Spleen (tissue), 7 donors: ENCODE data around the gene SLC12A3.

Experiments used
- POLR2AphosphoS5 ChIP-seq, 3 donors: sonication (generic); formaldehyde crosslinking; IDR thresholded peaks; one replicate each; pipeline ENCODE4 v1.5.1; 2017; ENCODE audit warnings: antibody characterized with exemption in 3 of 3
- TF ChIP-seq, protein P1 (sequence below), 11 experiments: fragments of 200-600 bp in 7 of 11; fragments of 450-650 bp in 4 of 11; sonication (generic) in 4 of 11; IDR thresholded peaks in 8 of 11; conservative IDR thresholded peaks in 3 of 11; 1 replicate in 7 of 11; 2 replicates in 4 of 11; pipeline versions ENCODE4 v1.4.0 to v1.8.0; 2016 to 2021; ENCODE audit warnings: antibody characterized with exemption in 11 of 11, inconsistent platforms in 4 of 11, mild to moderate bottlenecking in 1 of 11
- donor health status: DM: no; HTN: no; CAD: no; lungs with moderate emphysema.
- donor health status: DM: no; HTN: no; CAD: no.
- donor health status: DM: no; HTN: no; CAD: no.

DNA sequence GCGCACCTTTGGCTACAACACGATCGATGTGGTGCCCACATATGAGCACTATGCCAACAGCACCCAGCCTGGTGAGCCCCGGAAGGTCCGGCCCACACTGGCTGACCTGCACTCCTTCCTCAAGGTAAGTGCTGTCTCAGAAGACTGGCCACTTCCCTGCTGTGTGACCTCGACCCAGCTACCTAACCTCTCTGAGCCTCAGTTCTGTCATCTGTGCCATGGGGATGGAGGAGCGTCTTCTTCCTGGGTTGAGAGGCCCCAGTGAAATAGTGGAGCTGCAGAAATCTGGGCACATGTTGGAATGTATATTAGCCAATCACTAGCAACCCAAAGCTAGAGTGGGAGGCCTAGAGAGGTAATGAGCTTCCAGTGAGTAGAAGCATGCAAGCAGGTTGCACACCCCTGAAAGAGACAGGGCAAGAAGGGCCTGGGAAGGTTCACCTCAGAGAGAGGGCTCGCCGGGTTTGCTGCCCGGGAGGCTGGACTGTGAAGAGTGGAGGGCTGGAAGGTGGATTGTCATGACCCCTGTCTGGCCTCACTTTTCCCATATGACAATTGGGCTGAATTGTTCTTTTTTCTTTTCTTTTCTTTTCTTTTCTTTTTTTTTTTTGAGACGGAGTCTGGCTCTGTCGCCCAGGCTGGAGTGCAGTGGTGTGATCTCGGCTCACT is 521 bp downstream of the SLC12A3 start:
- TF ChIP-seq, protein P1, sequence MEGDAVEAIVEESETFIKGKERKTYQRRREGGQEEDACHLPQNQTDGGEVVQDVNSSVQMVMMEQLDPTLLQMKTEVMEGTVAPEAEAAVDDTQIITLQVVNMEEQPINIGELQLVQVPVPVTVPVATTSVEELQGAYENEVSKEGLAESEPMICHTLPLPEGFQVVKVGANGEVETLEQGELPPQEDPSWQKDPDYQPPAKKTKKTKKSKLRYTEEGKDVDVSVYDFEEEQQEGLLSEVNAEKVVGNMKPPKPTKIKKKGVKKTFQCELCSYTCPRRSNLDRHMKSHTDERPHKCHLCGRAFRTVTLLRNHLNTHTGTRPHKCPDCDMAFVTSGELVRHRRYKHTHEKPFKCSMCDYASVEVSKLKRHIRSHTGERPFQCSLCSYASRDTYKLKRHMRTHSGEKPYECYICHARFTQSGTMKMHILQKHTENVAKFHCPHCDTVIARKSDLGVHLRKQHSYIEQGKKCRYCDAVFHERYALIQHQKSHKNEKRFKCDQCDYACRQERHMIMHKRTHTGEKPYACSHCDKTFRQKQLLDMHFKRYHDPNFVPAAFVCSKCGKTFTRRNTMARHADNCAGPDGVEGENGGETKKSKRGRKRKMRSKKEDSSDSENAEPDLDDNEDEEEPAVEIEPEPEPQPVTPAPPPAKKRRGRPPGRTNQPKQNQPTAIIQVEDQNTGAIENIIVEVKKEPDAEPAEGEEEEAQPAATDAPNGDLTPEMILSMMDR (IDR thresholded peaks at IDR 0.05 in 8 of 11, conservative IDR thresholded peaks at IDR 0.05 in 3 of 11): no peak
- TF ChIP-seq POLR2AphosphoS5 (IDR thresholded peaks at IDR 0.05): no peak
